ENCODE data around the gene KCNAB3. TPM values are rescaled to one million over a fixed set of nuclear protein-coding genes. Genes with fewer than 3 reads are reported as not detected.

The KCNAB3 gene
- total RNA-seq, 1 donor from 2014 or later = not detected

DNA sequence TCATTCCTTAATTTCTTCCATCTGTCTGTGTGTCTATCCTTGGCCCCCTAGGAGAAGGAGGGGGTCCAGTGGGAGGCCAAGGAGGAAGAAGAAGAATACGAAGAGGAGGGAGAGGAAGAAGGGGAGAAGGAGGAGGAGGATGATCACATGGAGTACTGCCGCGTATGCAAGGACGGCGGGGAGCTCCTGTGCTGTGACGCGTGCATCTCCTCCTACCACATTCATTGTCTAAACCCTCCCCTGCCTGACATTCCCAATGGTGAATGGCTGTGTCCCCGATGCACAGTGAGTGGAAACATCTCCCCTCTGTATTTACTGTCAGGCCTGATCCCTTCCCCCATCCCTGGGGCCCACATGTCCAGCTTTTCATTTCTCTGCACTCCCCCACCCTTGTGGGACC is 34.8 kb downstream of the KCNAB3 start:
- Histone ChIP-seq H3K4me3 (no peak overlapping the region), H3K36me3 (peaks cover 65 to 80% of the 10 kb centered on the region in 2 donors), H3K27ac (no peak overlapping the region), H3K27me3 (no peaks in the 10 kb centered on the region), H3K4me1 (peaks cover under 1 to 2% of the 10 kb centered on the region in 2 donors), H3K9me3 (no peaks in the 10 kb centered on the region)
- no peak for DNase-seq (ENCODE audit: low spot score in 2 of 2)
- TF ChIP-seq, protein P1, sequence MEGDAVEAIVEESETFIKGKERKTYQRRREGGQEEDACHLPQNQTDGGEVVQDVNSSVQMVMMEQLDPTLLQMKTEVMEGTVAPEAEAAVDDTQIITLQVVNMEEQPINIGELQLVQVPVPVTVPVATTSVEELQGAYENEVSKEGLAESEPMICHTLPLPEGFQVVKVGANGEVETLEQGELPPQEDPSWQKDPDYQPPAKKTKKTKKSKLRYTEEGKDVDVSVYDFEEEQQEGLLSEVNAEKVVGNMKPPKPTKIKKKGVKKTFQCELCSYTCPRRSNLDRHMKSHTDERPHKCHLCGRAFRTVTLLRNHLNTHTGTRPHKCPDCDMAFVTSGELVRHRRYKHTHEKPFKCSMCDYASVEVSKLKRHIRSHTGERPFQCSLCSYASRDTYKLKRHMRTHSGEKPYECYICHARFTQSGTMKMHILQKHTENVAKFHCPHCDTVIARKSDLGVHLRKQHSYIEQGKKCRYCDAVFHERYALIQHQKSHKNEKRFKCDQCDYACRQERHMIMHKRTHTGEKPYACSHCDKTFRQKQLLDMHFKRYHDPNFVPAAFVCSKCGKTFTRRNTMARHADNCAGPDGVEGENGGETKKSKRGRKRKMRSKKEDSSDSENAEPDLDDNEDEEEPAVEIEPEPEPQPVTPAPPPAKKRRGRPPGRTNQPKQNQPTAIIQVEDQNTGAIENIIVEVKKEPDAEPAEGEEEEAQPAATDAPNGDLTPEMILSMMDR (IDR thresholded peaks at IDR 0.05) = no peak
- intact Hi-C loops (cut with DNase I) = no loop called here

DNA sequence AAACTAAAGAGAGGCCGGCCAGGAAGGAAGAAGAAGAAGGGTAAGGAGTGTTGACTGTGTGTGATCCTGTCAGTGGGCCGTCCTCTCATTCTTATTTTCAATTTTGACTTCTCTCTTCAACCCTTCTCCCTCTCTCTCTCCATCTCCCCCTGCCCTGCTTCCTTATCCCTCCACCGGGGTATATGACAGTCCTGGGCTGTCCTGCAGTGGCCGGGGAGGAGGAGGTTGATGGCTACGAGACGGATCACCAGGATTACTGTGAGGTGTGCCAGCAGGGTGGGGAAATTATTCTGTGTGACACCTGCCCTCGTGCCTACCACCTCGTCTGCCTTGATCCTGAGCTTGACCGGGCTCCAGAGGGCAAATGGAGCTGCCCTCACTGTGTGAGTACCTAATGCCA is 35.4 kb downstream of the KCNAB3 start:
- no peak overlapping the region for H3K27ac ChIP-seq
- peaks cover 6 to 8% of the 10 kb centered on the region in 2 donors for H3K4me1 ChIP-seq
- H3K36me3 ChIP-seq = peaks cover 59 to 74% of the 10 kb centered on the region in 2 donors
- H3K4me3 ChIP-seq = no peak overlapping the region
- DNase-seq (ENCODE audit: low spot score in 2 of 2) = no peak
- H3K9me3 ChIP-seq = no peaks in the 10 kb centered on the region
- intact Hi-C loops (cut with DNase I) = no loop called here
- TF ChIP-seq, protein P1 (IDR thresholded peaks at IDR 0.05) = no peak
- H3K27me3 ChIP-seq = no peaks in the 10 kb centered on the region

DNA sequence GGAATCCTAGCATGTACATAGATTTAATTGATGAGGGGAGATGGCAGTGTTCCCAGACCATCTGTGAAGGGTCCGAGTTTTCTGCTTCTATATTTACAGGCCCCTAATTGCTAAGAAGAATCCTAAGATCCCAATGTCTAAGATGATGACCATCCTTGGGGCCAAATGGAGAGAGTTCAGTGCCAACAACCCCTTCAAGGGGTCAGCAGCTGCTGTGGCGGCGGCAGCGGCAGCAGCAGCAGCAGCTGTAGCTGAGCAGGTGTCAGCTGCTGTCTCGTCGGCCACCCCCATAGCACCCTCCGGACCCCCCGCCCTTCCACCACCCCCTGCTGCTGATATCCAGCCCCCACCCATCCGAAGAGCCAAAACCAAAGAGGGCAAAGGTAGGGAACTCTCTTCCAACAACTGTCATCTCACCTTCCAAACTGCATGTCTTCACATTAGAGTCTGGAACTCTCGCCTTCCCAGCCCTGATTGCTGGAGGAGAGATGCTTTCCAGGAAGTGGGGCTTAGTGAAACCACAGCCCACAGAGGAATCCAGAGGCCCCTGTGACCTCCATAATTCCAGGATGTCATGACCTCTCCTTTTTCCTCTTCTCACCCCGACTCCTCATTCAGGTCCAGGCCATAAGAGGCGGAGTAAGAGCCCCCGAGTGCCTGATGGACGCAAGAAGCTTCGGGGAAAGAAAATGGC is 36.3 kb downstream of the KCNAB3 start:
- Histone ChIP-seq H3K9me3 (no peaks in the 10 kb centered on the region), H3K27me3 (no peaks in the 10 kb centered on the region), H3K36me3 (peaks cover 50 to 65% of the 10 kb centered on the region in 2 donors), H3K4me1 (peaks cover 14 to 17% of the 10 kb centered on the region in 2 donors), H3K4me3 (no peak overlapping the region), H3K27ac (no peak overlapping the region)
- intact Hi-C loops (cut with DNase I) = no loop called here
- TF ChIP-seq, protein P1 (IDR thresholded peaks at IDR 0.05) = no peak
- DNase-seq (ENCODE audit: low spot score in 2 of 2) = no peak

DNA sequence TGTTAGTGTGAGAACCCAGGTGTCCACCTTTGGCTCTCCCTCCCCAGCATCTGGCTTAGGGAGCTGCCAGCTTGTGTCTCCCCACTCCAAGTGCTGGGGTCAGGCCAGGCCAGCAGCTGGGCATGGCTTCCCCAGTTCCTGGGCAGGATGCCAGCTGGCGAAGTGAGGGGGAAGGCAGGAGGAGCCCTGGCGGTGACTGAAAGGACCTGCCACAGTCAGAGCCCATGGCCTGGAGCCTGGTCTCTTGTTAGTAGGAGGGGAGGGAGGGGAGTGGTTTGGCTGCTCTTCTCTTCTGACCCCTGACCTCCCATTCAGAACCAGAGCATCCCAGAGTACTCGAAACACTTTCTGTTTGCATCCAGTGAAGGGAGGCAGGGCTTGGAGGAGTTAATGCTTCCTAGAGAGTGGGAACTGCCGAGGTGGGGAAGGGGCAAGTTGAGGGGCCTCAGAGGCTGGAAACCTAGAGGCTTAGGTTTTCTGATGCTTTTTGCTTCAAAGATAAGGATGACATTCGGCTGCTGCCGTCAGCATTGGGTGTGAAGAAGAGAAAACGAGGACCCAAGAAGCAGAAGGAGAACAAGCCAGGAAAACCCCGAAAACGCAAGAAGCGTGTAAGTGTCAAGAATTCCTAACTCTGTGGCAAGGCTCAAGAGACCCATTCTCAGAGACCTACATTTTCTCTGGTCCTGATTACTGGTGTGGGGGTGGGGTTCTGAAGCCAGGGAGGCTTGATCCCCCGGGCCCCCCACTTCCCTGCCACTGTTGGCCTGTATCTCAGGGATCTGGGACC is 40.3 kb downstream of the KCNAB3 start:
- H3K4me1 ChIP-seq = peaks cover 19 to 24% of the 10 kb centered on the region in 2 donors
- no peaks in the 10 kb centered on the region for H3K9me3 ChIP-seq
- peaks cover 20 to 30% of the 10 kb centered on the region in 2 donors for H3K36me3 ChIP-seq
- peak overlapping the region; percentile 90 to 91 for H3K27ac ChIP-seq
- no peaks in the 10 kb centered on the region for H3K27me3 ChIP-seq
- peak overlapping the region in 1 of 2 donors; percentile 95 for H3K4me3 ChIP-seq
- intact Hi-C loops (cut with DNase I) = loop anchor here (2.0 kb wide), 2 partner anchors 25 to 27 kb away; no protein-coding TSS in a partner anchor
- TF ChIP-seq, protein P1 (IDR thresholded peaks at IDR 0.05) = peak; percentile 46 to 53 (median 49)
- DNase-seq (ENCODE audit: low spot score in 2 of 2) = peak; percentile 92 to 97

DNA sequence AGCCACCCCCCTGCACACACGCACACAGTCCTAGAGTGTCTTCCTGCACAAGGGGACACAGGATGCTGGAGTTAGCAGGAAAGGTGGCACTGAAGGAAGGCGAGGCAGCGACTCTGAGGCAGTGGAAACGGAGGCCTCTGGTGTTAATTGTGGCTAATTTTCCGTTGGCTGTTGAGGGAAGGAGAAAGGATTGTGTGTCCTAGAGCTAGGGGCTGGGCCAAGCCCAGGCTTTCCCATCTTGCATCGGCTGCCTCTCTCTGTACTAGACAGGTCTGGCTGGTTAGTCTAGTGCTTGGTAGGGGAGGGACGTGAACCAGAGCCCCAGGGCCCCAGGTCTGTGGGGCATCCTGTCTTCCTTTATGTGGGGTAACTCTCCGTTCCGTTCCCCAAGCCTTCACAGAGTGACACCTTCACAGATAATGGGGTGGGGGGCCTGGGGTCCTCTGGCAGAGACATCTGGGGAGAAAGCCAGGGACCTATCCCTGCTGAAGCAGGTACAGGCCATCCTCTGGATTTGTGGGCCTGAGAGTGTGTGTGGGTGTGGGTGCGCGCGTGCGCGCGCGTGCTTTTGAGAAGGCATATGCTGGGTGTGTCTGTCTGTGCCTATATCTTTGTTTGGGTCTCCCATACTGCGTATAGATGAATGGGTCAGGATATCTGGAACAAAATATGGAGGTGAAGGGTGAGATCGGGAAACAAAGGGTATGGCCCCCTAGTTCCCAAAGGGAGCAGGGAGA is 41.3 kb downstream of the KCNAB3 start, which contains the start of gene CHD3:
CHD3 (plus strand) TSS at position 606 of the 737 bp plus-strand sequence. CDS start 212 bp downstream, outside the sequence.
- H3K27ac ChIP-seq = peak within 1 kb of the TSS; percentile 90 to 91
- H3K27me3 ChIP-seq = no peaks in the 10 kb centered on the region
- H3K4me1 ChIP-seq = peaks cover 19 to 28% of the 10 kb centered on the region in 2 donors
- intact Hi-C loops (cut with DNase I) = loop anchor here (2.0 kb wide), 2 partner anchors 26 kb away; no protein-coding TSS in a partner anchor
- peaks cover 10 to 20% of the 10 kb centered on the region in 2 donors for H3K36me3 ChIP-seq
- H3K9me3 ChIP-seq = no peaks in the 10 kb centered on the region
- TF ChIP-seq, protein P1 (IDR thresholded peaks at IDR 0.05) = no peak
- H3K4me3 ChIP-seq = peak within 1 kb of the TSS; percentile 77 to 95
- DNase-seq (ENCODE audit: low spot score in 2 of 2) = no peak
